Smooth muscle cell (in vitro differentiated cells): ENCODE results near the gene CX3CR1. TPM values are rescaled to one million over a fixed set of nuclear protein-coding genes. Genes with fewer than 3 reads are reported as not detected.

Source experiments
- DNase-seq: peaks from one replicate; lab custom pipeline; 2025; ENCODE audit not compliant: unreplicated experiment; lab: John Stamatoyannopoulos, UW
- H2AFZ ChIP-seq: fragments of 200-600 bp; sonication (generic); 2 replicates; pipeline ENCODE4 v1.6.0; 2016; ENCODE audit warnings: antibody characterized with exemption, low read depth, mild to moderate bottlenecking
- H3F3A ChIP-seq: fragments of 200-600 bp; sonication (generic); 2 replicates; pipeline ENCODE4 v1.6.0; 2017; ENCODE audit warnings: antibody characterized with exemption, low read depth
- H3K27ac ChIP-seq: fragments of 200-600 bp; sonication (generic); 2 replicates; pipeline ENCODE4 v1.5.1; 2016; ENCODE audit warnings: low read depth, mild to moderate bottlenecking
- H3K27me3 ChIP-seq: fragments of 200-600 bp; sonication (generic); 2 replicates; pipeline ENCODE4 v1.6.1; 2016; ENCODE audit warnings: low read depth, mild to moderate bottlenecking
- H3K36me3 ChIP-seq: fragments of 200-600 bp; sonication (generic); 2 replicates; pipeline ENCODE4 v1.5.1; 2016; ENCODE audit warnings: low read depth
- H3K4me1 ChIP-seq: fragments of 200-600 bp; sonication (generic); 2 replicates; pipeline ENCODE4 v1.5.1; 2016; ENCODE audit warnings: low read depth
- H3K4me2 ChIP-seq: fragments of 200-600 bp; sonication (generic); 2 replicates; pipeline ENCODE4 v1.6.0; 2016; ENCODE audit warnings: mild to moderate bottlenecking
- H3K4me3 ChIP-seq: fragments of 200-600 bp; sonication (generic); 2 replicates; pipeline ENCODE4 v1.5.1; 2016; ENCODE audit warnings: mild to moderate bottlenecking
- H3K79me2 ChIP-seq: fragments of 200-600 bp; sonication (generic); 2 replicates; pipeline ENCODE4 v1.6.0; 2016; ENCODE audit warnings: low read depth, mild to moderate bottlenecking
- H3K9ac ChIP-seq: fragments of 200-600 bp; sonication (generic); 2 replicates; pipeline ENCODE4 v1.6.0; 2016; ENCODE audit warnings: low read depth
- H3K9me3 ChIP-seq: fragments of 200-600 bp; sonication (generic); replicated peaks from 2 replicates; pipeline ENCODE4 v1.5.1; 2016; ENCODE audit warnings: low read depth
- H4K20me1 ChIP-seq: fragments of 200-600 bp; sonication (generic); 2 replicates; pipeline ENCODE4 v1.6.0; 2016; ENCODE audit warnings: low read depth
- WGBS: methylation state at CpG from one replicate; pipeline ENCODE4 v1.1.7; 2016; ENCODE audit warnings: low lambda C conversion rate; 5-methylcytosine and 5-hydroxymethylcytosine counted together
- polyA plus RNA-seq: library from polyadenylated mRNA; unstranded; fragments of >200 nt; fragmentation: Nextera tagmentation; extraction: Ambion mirVana; gene quantifications from 2 replicates; pipeline ENCODE4 v1.2.1, GENCODE V29; 2016
- total RNA-seq: library from RNA; depleted of rRNA; stranded (reverse); fragments of >200 nt; gene quantifications from 2 replicates; pipeline ENCODE4 v1.2.3, GENCODE V29; 2014
- TF ChIP-seq, protein P1 (sequence below): fragments of 200-600 bp; sonication (generic); IDR thresholded peaks from 2 replicates; pipeline ENCODE4 v1.5.1; 2017; ENCODE audit warnings: borderline replicate concordance, mild to moderate bottlenecking, antibody characterized with exemption; ENCODE audit not compliant: insufficient read depth, poor library complexity, severe bottlenecking

The CX3CR1 gene
- total RNA-seq (0.31 TPM in 1 of 2 replicates, not detected in the other), polyA plus RNA-seq (0.70 TPM in 1 of 2 replicates, not detected in the other)

DNA sequence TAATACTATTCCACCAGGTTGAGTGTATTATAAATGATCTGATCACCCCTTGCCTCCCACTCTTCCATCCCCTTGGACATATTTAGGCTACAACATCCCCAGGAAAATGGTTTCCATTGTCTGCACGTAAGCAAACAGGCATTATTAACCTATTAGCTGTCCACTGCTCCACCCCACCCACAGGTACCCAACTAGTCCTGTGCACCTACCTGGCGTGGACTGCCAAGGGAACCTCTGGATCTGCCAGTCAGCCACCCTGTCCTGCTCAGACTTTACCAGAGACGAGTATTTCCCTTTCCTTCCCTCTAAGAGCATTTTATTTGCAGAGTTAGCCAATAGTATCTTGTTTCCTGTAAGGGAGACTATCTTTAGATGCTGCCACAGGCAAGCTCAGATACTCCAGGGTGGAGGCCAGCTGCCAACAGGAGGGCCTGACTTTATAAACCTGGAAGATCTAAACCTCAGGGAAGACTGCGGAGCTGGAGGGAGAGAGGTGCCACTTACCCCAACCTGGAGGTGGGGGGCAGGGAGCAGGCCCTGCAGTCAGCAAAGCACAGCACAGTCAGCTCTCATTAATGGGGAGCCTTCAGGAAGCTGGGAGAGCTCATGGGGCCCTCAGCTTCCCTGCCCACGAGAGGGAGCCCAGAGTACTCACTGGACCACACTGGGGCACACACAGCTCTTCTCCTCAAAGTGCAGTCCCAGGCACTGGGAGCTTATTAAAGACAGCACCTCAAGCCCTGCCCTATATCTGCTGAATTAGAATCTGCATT is at the start of gene CX3CR1:
Gene CX3CR1, minus strand, starts transcription at position 292 of the 773 bp plus-strand sequence. CDS start 13,527 bp downstream, outside the sequence.
- Histone ChIP-seq H3K9me3 (no peaks in the 10 kb centered on the region), H3K36me3 (no peaks in the 10 kb centered on the region), H3K4me2 (no peak within 1 kb of the TSS), H4K20me1 (no peaks in the 10 kb centered on the region), H3K9ac (no peak within 1 kb of the TSS), H3F3A (no peaks in the 10 kb centered on the region), H3K79me2 (no peaks in the 10 kb centered on the region), H3K4me1 (no peaks in the 10 kb centered on the region), H2AFZ (peak within 1 kb of the TSS; percentile 54), H3K4me3 (no peak within 1 kb of the TSS), H3K27me3 (no peaks in the 10 kb centered on the region), H3K27ac (no peak within 1 kb of the TSS)
- no peak for DNase-seq
- 70% methylated on average over 5 of the region's 5 CpGs for WGBS
- TF ChIP-seq, protein P1, sequence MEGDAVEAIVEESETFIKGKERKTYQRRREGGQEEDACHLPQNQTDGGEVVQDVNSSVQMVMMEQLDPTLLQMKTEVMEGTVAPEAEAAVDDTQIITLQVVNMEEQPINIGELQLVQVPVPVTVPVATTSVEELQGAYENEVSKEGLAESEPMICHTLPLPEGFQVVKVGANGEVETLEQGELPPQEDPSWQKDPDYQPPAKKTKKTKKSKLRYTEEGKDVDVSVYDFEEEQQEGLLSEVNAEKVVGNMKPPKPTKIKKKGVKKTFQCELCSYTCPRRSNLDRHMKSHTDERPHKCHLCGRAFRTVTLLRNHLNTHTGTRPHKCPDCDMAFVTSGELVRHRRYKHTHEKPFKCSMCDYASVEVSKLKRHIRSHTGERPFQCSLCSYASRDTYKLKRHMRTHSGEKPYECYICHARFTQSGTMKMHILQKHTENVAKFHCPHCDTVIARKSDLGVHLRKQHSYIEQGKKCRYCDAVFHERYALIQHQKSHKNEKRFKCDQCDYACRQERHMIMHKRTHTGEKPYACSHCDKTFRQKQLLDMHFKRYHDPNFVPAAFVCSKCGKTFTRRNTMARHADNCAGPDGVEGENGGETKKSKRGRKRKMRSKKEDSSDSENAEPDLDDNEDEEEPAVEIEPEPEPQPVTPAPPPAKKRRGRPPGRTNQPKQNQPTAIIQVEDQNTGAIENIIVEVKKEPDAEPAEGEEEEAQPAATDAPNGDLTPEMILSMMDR: no peak

DNA sequence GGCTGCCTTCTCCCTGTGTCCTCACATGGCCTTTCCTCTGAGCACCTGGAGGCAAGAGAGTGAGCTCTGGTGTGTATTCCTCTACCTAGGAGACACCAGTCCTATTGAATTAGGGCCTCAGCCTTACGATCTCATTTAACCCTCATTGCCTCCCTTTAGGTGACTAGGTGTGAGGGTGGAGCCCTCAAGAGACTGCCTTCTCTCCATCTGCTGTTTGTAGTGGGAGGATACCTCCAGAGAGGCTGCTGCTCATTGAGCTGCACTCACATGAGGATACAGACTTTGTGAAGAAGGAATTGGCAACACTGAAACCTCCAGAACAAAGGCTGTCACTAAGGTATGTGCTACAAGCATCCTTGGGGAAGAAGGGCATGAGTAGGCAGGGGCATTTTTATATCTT is 49.7 kb upstream of the CX3CR1 start, which contains the start of gene CCR8:
Gene CCR8, plus strand, starts transcription at position 217 of the 400 bp plus-strand sequence. CDS start 2,623 bp downstream, outside the sequence.
- Histone ChIP-seq H3K9me3 (no peaks in the 10 kb centered on the region), H2AFZ (no peak within 1 kb of the TSS), H3K4me3 (no peak within 1 kb of the TSS), H3K9ac (no peak within 1 kb of the TSS), H3K27ac (no peak within 1 kb of the TSS), H3K36me3 (no peaks in the 10 kb centered on the region), H4K20me1 (no peaks in the 10 kb centered on the region), H3K4me2 (no peak within 1 kb of the TSS), H3K4me1 (no peaks in the 10 kb centered on the region), H3F3A (no peaks in the 10 kb centered on the region), H3K79me2 (no peaks in the 10 kb centered on the region), H3K27me3 (no peaks in the 10 kb centered on the region)
- WGBS: 87% methylated on average over 1 of the region's 1 CpG
- TF ChIP-seq, protein P1: no peak
- no peak for DNase-seq

- no peaks in the 10 kb centered on the region for H3K36me3 ChIP-seq
- no peaks in the 10 kb centered on the region for H3K27me3 ChIP-seq
- H3K4me2 ChIP-seq: no peak overlapping the region
- H3F3A ChIP-seq: no peaks in the 10 kb centered on the region
- H3K4me3 ChIP-seq: no peak overlapping the region
- no peaks in the 10 kb centered on the region for H4K20me1 ChIP-seq
- H3K9me3 ChIP-seq: no peaks in the 10 kb centered on the region
- H3K9ac ChIP-seq: no peak overlapping the region
- no peaks in the 10 kb centered on the region for H3K79me2 ChIP-seq
- no peak for DNase-seq
- H3K27ac ChIP-seq: no peak overlapping the region
- no peaks in the 10 kb centered on the region for H3K4me1 ChIP-seq
- TF ChIP-seq, protein P1: no peak
- WGBS: 99% methylated on average over 4 of the region's 4 CpGs
- H2AFZ ChIP-seq: no peak overlapping the region
Measured at GRCh38 chr3:39327746-39328349, 48.0 kb upstream of the CX3CR1 start.
